Stimulated activated CD8-positive, alpha-beta memory T cell treated with anti-CD3 and anti-CD28 coated beads, Interleukin-12 subunit alpha, Interleukin-12 subunit beta, amount 100 ng/mL, for 24 hours (primary cell): ENCODE data around the gene ADAT3.

ENCODE experiments used
- DNase-seq: peaks from one replicate; pipeline ENCODE4 v3.0.0-alpha.2; 2020; ENCODE audit errors: extremely low read depth

The ADAT3 gene

GRCh38 chr19:1938071-1938470 is 32.9 kb downstream of the ADAT3 start:
- no peak for DNase-seq

DNA sequence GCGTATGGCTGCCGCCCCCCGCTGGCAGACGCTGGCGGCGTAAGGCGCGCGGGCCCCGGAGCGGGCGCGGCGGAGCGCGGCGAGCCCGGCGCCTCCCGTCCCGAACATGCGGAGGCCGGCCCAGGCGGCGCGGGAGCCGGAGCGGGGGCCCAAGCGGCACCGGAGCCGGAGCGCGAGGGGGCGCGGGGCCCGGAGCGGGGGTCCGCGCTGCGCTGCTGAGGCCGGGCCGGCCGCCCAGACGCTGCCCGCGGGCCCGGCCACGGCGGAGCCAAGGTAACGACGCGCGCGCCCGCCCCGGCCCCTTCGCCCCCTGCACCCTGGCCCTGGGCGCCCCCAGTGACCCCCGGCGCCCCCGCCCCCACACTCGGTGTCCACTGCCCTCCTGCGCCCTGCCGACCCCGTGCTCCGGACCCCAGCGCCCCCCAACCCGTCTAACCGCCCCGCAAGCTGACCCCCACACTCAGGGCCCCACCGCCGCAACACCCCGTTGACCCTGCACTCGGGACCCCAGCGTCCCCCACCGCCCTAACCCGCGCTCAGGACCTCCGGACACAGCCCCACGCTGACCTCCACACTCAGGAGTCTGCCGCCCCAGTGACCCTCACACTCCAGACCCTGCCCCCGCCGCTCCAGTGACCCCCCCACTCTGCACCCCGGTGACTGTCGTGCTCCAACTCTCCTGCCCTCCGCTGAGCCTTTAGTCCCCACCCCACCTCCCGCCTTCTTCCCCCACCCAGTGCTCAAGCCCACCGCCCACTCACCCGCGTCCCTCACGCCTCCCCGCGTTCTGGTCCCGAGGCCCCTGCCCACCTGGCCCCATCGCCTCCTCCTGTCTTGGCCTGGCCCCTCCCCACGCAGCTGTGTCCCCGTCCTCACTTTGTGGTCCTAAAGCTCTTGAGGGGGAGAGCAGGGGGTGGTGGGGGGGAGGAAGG is 36.2 kb downstream of the ADAT3 start, which contains the start of gene CSNK1G2:
TSS of gene CSNK1G2 (plus strand) at position 27 of the 932 bp plus-strand sequence. CDS start 28,601 bp downstream, outside the sequence.
- no peak for DNase-seq

DNA sequence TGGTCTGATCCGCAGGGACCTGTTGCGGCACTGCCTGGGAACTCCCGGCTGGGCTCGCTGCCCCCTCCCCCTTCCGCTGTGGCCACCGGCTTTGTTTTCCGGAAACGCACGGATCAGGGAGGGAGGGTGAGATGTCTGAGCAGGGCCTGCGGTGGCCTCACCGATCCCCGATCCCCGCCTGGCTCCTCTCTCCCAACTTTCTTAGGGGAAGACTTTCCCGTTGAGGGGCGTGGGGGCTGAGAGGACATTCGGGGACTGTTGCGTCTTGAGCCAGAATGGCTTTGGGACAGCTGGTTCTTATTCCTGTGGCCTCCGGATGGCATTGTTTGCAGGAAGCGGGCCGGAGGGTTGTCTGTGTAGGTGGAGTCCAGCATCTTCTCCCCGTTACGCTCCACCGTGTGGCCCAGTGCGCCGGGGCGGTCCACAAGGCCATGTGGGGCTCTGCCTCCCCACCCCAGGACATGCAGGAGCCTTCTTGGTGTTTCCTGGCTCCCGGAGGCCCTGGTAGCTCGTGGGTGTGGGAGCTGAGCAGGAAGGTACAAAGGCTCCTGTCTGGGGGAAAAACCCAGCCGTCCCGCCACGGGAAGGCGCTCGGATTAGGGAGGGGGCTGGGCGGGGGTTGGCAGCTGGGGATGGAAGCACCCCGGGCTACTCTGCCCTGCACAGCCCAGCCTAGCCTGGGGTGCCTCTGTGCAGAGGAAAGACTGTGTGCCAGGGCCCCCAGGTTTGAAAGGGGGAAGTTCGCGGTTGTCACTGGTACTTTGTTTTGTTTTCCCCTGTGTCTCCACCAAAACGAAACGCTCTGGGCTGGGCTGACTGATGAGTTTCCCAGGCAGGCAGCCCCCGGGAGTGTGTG is 37.1 kb downstream of the ADAT3 start:
- peak; percentile 48 for DNase-seq

- DNase-seq = no peak
These were observed 37.8 kb downstream of the ADAT3 start for GRCh38 chr19:1942934-1943555.

DNA sequence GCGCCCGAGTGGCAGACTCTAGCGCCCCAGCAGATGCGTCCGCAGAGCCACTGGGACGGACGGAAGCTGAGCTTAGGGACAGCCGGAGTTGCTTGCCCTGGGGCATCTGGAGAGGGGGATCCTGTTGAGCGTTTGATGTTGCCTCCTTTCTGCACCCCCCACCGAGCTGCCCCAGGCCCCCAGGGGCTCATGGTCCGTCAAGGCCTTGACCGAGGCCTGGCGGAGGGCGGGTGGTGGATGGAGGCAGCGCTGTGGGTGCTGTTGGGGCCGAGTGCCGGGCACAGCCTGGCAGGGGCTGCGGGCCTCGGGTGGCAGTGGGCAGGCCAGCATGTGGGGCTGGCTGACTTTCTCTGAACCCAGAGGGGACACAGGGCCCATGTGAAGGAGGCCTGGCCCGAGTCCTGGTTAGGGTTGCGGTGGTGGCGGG is 38.5 kb downstream of the ADAT3 start:
- no peak for DNase-seq

DNA sequence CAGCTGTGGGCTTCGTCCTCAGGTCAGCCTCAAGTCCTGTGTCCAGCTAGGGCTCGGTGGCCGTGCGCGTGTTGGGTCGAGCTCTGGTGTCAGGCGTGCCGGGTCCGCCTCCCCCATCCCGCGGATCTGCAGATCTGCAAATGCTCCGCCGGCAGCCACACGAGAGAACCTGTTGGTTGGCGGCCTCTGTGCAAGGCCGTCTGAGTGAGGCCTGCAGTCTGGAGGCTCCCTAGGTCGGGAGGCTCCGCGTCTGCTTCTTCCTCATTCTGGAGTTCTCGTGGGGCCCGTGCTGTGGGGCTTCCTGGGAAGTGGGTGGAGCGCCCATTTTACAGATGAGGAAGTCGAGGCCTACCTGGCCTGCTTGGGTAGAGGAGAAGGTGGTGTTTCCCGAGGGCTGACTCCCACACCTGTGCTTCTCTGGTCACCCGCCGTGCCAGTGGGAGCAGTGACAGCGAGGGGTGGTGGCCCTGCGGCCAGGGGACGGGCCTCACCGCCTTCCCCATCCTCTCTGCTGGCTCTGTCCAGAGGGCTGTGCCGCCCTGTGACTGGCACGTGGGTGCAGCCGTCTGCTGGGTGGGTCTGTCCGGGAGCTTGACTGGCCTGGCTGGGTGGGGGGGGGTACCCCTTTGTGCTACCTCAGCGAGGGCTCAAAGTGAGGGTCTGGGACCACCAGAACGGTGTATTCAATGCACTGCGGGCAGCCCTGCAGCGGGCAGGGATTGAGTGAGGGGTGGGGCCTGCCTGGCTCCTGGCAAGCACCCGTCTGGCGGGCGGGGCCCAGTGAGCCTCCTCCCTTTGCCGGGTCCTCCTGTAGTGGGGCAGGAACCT is 39.1 kb downstream of the ADAT3 start:
- DNase-seq = no peak

DNA sequence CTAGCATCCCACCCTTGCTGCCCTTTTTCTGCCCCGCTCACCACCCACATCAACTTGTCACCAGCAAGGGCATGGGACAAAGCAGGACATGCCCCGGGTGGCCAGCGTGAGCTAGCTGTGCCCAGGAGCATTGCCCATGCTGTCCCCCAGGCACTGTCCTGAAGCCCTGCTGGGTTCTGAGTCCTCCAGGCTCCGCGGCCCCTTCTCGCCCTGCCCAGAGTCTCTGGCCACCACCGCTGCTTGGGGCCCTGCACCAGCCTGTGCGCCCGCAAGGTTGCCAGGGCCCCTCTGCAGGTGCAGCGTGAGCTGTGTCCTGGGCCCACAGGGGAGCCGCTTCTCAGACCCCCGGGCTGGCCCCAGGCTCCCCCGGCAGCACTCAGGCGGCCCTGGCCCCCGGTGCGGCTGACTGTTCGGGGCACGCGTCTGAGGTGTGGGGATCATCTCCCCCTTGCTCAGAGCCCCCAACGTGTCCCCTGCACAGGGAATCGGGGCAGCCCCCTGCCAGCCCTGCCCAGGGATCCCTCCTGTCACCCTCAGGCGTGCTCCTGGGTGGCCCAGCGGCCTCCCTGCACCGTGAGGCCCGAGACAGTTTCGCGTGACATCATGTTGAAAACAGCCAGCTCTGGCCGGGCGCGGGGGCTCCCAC is 39.8 kb downstream of the ADAT3 start:
- no peak for DNase-seq

DNA sequence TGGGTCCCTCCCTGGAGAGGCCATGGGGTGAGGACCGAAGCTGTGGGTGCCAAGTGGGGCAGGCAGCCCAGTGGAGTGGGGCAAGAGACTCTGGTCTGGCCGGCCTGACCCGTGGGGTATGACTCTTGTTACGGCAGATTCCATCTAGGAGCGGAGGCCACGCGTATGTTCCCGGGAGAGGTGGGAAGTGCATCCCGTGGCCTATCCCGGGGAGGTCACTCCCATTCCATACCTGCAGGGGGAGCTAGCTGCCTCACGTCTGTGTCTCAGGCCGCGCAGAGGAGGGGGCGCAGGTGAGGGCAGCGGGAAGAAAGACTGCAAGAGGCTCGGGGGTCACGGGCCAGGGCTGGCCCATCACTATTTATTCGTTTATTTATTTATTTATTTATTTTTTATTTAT is 40.7 kb downstream of the ADAT3 start:
- no peak for DNase-seq

- DNase-seq = no peak
These were observed 42.5 kb downstream of the ADAT3 start for GRCh38 chr19:1947651-1948209.

DNA sequence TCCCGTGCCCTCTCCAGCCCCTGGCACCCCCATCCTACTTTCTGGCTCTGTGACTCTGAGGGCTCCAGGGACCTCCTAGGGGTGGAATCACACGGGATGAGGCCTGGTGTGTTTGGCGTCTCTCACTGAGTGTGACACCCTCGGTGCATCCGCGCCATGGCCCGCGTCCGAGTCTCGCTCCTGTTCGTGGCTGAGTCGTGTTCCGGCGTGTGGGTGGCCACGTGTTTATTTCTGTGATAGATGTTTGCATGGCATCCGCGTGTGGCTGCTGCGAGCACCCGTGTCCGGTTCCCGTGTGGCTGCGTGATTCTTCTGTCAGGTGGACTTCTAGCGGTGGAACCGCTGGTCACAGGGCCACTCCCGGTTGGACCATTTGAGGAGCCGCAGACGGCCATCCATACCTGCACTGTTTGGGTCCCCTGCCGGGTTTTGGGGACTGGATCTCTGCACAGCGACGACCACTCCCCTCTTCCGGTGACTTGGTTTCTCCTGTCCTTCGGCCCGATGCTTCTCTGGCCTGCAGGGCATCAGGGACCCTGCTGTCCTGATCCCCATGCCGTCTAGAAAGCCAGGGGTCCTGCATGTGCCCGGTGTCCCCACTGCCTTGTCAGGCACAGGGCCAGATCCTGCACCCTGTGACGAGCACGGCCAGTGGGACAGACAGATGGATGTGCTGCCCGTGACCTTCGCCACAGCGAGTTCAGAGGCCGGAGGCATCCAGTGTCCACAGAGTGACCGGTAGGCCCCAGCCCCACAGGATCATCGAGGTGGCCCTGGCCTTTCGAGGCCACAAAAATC is 44.3 kb downstream of the ADAT3 start:
- no peak for DNase-seq

DNA sequence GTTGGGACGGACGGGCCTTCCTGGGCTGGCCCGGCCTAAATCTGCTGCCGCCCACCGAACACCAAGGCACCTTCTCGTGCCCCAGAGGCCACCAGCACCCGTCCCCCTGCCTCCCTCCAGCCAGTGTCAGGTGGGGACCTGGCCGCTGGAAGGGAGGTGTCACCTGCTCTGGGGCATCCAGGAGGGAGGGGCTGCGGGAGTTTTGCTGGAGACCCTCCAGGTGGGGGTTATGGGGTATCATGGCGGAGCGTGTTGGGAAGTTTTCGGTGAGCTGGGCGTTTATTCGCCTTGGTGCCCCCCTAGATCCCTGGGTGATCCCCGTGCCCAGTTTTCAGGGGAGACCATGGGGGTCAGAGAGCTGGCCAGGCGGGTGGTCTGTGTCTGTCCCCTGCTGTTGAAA is 45.4 kb downstream of the ADAT3 start:
- DNase-seq = no peak

DNA sequence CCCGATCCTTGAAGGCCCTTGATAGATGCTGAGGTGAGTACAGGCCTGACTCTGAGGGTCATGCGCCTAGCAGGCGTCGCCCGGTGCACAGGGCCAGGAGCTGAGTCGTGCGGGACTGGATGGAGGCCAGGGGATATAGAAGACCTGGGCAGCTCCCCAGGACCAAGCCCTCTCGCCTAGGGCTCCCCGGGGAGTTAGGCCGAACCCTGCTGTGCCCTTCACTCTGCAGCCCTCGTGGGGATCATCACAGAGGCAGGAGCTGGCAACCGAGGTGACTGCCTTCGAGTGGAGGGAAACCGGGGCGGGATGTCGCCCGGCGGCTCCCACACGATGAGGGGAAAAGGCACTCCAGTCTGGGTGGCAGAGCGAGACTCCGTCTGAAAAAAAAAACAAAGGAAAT is 47.4 kb downstream of the ADAT3 start:
- no peak for DNase-seq

- no peak for DNase-seq
These were observed 47.8 kb downstream of the ADAT3 start for GRCh38 chr19:1953037-1953436.

DNA sequence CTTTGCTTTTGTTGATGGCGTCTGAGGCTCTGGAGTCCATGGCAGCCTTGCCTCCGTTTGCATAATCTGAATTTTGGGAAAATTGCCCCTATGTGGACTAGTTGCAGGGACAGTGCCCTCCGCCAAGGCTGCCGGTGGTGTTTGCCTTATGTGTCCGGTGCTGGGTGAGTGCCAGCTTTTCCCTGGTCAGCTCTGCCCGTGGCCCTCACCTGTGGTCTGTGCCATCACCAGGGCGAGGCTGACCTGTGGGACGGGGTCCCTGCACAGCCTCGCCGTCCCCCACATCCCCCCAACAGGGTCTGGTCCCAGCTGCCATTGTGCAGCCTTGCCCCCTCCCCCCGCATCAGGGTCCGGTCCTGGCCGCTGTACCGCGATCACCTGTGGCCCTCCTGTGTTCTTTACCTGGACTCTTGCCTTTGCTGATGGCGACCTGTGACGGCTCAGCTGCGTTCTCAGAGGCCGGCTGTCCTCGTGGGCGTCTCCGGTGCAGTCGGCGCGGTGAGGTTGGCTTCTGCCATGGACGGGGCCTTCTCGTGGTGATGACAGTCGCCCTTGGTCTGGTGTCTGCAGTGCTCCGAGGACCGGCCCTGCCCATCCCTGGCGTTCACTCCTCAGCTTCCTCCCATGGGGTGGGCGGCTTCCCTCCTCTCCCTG is 48.4 kb downstream of the ADAT3 start:
- DNase-seq = no peak

GRCh38 chr19:1954532-1954933 is 49.3 kb downstream of the ADAT3 start:
- no peak for DNase-seq

- DNase-seq = no peak
These were observed 50.2 kb downstream of the ADAT3 start for GRCh38 chr19:1955171-1956121.

DNA sequence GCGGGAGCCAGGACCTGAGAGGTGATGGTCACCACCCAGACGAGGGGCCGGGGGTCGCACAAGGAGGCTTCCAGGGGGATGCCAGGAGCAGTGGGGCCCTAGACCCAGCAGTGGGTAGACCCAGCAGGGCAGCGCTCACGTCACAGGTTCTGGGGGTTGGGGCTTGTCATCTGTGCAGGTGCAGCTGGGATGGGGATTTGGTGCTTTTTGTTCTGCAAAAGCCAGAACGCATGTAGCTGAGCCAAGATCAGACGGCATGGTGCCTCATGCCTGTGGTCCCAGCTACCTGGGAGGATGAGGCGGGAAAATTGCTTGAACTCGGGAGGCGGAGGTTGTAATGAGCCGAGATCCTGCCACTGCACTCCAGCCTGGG is 50.9 kb downstream of the ADAT3 start:
- no peak for DNase-seq
